NCI-H1092 (cell line): ENCODE measurements around the gene DDI2.
"Not testable (repeated sequence)": the region's sequence is repeated elsewhere in the genome, so short reads cannot be mapped to it uniquely, and the experiment has no call there.

ENCODE experiments used
- DNase-seq: peaks from one replicate; lab custom pipeline; 2025; lab: John Stamatoyannopoulos, UW

DDI2 gene

GRCh38 chr1:15636436-15636835 lies 19.2 kb downstream of the DDI2 start:
- DNase-seq = no peak

DNA sequence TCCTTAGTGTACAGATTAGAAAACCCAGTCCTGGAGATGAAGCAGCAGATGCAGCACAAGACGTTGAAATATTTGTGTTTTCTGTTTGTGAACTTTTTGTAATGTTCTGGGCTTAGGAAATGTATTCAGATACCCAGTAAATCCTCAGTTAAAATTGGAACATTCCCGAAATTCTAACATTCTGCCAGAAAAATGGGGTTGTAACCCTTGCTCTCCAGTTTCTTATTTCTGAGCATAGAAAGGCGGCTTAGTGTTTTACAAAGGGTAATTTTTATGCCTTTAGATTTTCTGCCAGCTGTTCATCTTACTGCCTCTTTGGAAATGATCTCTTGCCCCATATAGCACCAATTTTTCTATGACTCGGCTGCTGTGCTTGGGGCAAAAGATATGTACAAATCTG lies 20.6 kb downstream of the DDI2 start:
- no peak for DNase-seq

DNA sequence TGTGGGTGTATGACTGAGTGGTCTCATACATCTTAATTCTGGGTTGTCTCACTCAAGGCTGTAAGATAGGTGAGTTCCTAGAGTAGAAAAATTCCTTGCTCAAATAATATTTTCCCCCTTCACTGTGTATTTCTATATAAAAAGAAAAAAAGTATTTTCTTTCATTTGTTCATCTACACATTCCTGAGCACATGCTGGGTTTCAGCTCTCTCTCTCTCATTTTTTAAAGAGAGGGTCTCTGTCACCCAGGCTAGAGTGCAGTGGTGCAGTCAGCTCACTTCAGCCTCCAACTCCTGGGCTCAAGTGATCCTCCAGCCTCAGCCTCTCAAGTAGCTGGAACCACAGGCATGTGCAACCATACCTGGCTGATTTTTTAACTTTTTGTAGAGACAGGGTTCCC lies 22.0 kb downstream of the DDI2 start:
- no peak for DNase-seq

DNA sequence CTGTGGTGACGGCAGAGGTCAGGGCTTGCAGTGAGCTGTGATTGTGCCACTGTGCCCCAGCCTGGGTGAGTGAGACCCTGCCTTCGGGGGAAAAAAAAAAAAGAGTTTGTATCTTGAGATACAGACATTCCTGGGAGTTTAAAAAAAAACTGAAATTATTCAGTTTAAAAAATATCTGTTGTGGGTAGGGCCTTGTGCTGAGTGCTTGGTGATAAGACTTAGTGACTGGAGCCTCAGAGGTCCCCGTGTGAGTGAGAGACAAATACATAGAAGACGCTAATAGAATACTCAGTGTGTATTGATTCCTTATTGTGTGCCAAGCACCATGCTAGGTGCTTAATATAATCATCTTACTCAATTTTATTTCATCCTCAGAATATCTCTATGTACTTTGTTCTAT lies 22.7 kb downstream of the DDI2 start:
- DNase-seq = no peak

- DNase-seq = no peak
Measured at GRCh38 chr1:15640667-15641066, 23.4 kb downstream of the DDI2 start.

DNA sequence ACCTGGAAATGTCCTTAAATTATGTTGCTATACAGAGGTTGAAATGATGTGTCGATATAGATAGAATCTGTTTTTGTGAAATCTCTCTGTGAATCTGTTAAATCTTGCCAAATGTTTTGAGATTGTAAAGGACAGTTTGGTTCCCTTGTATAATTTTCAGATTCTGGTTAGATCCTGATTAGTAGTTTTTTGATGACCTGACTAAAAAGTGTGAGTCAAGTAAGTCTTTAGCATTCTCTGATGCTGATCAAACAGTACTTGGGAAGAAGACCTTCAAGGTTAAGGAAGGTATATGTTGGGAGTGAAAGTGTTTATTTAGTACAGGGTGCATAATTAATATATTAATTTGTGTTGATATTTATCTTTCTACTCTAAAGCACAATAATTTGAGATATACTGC lies 32.7 kb downstream of the DDI2 start:
- DNase-seq = no peak

- no peak for DNase-seq
Measured at GRCh38 chr1:15650433-15650832, 33.2 kb downstream of the DDI2 start.

- not testable (repeated sequence) for DNase-seq
Measured at GRCh38 chr1:15652130-15652529, 34.9 kb downstream of the DDI2 start.

GRCh38 chr1:15654091-15654690 lies 36.9 kb downstream of the DDI2 start:
- DNase-seq = no peak

DNA sequence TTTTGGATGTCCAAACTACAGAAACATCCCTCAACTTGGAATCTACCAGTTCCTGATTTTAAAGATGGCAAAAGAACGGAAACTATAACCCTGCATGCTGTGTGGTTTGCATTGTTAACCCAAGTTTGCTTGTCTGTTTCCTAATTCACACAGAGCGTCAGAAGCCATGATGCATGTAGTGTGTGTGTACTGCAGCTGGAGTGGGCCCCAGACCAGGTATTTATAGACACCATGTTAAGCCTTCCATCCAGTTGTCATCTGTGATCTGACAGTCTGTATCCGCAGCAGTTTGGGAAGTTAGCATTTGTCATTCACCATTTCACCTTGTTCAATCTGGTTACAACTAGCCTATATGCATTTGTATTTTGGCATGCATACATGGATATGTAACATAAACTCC lies 39.2 kb downstream of the DDI2 start:
- no peak for DNase-seq

DNA sequence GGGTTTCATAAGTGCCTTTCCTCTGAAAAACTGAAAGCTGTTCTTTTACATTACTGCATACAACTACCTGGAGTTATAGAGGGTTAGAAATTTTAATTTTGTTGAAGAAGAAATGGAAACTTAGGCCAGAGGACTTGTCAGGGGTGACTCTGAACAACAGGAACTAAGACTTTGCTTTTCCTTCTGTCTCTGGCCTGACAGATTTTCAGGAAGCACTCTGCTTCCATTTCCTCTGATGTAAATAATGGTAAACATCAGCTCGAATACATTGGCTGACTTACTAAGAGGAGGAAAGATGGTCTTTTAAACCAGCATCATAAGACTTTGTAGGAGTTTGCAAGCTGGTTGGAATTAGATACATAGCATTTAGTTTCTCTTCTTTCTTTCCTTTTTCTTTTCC lies 39.8 kb downstream of the DDI2 start:
- no peak for DNase-seq

GRCh38 chr1:15660151-15660550 lies 42.9 kb downstream of the DDI2 start:
- DNase-seq = no peak

- DNase-seq = no peak
Measured at GRCh38 chr1:15662477-15662876, 45.2 kb downstream of the DDI2 start.

DNA sequence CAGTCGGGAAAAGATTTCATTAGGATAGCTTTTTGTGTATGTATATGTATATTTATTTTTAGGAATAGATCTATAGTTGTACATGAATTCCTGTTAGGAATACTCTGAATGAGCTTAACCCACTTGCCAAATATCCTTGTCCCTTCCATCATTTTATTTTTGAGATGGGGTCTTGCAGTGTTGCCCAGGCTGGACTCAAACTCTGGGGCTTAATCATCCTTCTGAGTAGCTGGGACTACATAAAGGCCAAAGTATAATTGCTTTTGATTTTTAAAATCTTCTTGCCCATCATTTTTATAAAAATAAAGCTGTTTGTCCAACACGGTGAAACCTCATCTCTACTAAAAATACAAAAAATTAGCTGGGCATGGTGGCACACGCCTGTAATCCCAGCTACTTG lies 46.7 kb downstream of the DDI2 start:
- DNase-seq = no peak

GRCh38 chr1:15667362-15667761 lies 50.1 kb downstream of the DDI2 start:
- no peak for DNase-seq

- DNase-seq = no peak
Measured at GRCh38 chr1:15668089-15668754, 51.0 kb downstream of the DDI2 start.

GRCh38 chr1:15669074-15669473 lies 51.8 kb downstream of the DDI2 start:
- DNase-seq = no peak

GRCh38 chr1:15669864-15670263 lies 52.6 kb downstream of the DDI2 start:
- no peak for DNase-seq

DNA sequence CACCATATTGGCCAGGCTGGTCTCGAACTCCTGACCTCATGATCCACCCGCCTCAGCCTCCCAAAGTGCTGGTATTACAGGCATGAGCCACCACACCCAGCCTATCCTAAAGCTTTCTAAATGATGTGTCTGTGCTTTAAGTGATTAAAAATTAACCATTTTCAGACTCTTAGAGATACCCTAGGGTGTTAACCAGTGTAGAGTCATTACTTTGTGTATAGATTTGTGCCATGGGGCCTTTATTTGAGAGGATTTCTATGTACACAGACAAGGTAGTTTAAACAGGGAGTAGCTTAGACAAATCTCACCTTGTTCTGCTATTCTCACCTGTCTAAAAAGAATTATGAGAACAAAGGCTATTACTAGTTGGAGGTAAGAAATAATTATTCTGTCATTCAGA lies 54.2 kb downstream of the DDI2 start:
- no peak for DNase-seq

GRCh38 chr1:15674386-15675159 lies 57.3 kb downstream of the DDI2 start:
- DNase-seq = no peak

- no peak for DNase-seq
Measured at GRCh38 chr1:15676010-15676409, 58.8 kb downstream of the DDI2 start.

DNA sequence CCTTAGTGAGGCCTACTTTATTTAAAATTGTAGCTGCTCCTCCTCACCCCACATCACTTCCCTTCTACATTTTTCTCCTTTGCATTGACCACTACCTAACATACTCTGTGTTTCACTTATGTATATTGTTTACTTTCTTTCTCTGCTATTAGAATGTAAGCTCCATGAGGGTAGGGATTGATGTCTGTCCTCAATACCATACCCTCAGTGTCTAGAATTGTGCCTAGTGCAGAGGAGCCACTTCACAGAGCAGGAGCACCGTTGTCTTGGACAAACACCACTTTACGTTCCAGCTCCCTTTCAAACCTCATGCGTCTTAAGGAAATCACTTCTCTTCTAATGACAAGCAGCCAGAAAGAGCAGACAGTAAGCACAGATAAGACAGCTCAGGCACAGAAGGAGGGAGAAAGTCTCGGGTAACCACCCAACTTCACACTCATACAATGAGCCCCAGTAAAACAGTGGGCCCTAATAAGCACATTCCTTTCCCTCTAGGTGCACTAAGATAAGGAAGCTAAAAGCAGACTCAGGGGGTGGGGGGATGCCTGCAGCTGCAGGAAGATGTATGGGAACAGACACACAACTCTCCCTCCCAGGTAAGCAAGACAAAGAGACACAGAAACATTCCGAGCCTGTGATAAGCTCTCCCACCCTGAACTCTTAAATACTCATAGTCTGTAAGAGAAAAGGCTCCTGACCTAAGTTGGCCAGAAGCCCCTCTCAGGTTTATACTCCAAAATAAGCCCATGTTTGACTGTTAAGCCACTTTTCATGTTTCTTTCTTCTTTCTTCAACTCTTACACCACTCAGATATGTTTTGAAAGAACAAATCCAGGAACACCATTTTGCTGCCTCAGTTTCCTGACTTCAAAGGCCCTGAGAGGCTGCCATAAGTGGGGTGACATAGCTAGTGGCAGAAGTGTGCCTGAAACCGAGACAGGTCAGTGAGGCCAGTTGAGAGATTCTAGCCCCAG lies 59.7 kb downstream of the DDI2 start:
- no peak for DNase-seq
